Activated CD8-positive, alpha-beta T cell treated with anti-CD3 and anti-CD28 coated beads for 36 hours (primary cell): ENCODE measurements around the gene SOX18. TPM values are rescaled to one million over a fixed set of nuclear protein-coding genes. Genes with fewer than 3 reads are reported as not detected.

ENCODE experiments used
- ATAC-seq: fragments of 200-7000 bp; cut with Tn5 transposase; one replicate; pipeline ENCODE4 v1.10.0; 2021; ENCODE audit warnings: mild to moderate bottlenecking, moderate library complexity
- CTCF ChIA-PET: fragments of 350-600 bp; sonication (Branson Sonifier 250); formaldehyde crosslinking; loops from one replicate; lab custom pipeline; 2021; ENCODE audit warnings: antibody characterized with exemption; lab: Charles Lee
- POLR2A ChIA-PET: fragments of 350-600 bp; sonication (Branson Sonifier 250); formaldehyde crosslinking; loops from one replicate; lab custom pipeline; 2021; ENCODE audit warnings: antibody characterized with exemption; lab: Charles Lee
- DNase-seq: peaks from one replicate; pipeline ENCODE4 v3.0.0-alpha.2; 2020
- H3K27ac Mint-ChIP-seq: one replicate; pipeline ENCODE4 v1.8.0; 2021; ENCODE audit warnings: mild to moderate bottlenecking, mixed read lengths
- H3K27me3 Mint-ChIP-seq: one replicate; pipeline ENCODE4 v1.8.0; 2021; ENCODE audit warnings: mixed read lengths
- H3K36me3 Mint-ChIP-seq: one replicate; pipeline ENCODE4 v1.8.0; 2021; ENCODE audit warnings: low read depth, mixed read lengths
- H3K4me1 Mint-ChIP-seq: one replicate; pipeline ENCODE4 v1.8.0; 2021; ENCODE audit warnings: low read depth, mixed read lengths
- H3K4me3 Mint-ChIP-seq: one replicate; pipeline ENCODE4 v1.8.0; 2021; ENCODE audit warnings: mild to moderate bottlenecking, moderate library complexity, mixed read lengths
- H3K9me3 Mint-ChIP-seq: one replicate; pipeline ENCODE4 v1.8.0; 2021; ENCODE audit warnings: mixed read lengths
- intact Hi-C: fragments of 100-400 bp; cut with micrococcal nuclease; formaldehyde crosslinking; loops from one replicate; pipeline ENCODE4 v1.10.0; 2022
- total RNA-seq, 2 experiments: library from RNA; stranded (reverse); gene quantifications; one replicate each; pipeline ENCODE4 v1.2.3, GENCODE V29; 2021
- TF ChIP-seq, protein P1 (sequence below): fragments of 200-600 bp; IDR thresholded peaks from one replicate; pipeline ENCODE4 v1.8.0; 2022; ENCODE audit warnings: antibody characterized with exemption, mild to moderate bottlenecking

The SOX18 gene
- total RNA-seq, 2 experiments from 2014 or later: not detected

DNA sequence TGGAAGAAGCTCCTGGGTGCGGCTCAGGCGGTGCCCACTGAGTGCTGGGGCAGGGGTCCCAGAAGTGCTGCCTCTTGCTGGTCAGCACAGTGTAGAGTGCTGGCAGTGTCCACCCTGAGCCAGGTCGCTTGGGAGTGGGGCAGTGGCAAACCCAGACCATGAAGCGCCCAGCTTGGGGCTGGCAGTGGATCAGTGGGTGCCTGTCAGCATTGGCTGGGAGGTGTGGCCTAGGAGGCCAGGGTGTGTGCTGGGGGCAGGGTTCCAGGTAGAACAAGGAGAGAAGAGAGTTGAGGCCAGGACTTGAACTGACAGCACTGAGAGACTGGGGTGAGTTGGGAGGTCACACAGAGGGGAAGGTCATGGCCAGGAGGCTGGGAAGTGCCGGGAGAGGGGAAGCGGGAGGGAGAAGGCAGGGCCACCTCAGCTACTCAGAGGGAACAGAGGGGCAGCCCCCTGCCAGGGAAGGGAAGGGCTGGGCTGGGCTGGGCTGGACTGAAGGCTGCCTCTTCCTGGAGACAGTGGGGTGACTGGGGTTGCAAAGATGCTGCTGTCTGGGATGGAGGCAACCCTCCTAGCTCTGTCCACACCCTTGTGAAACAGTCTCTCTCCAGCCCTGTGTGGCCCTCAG lies 17.7 kb upstream of the SOX18 start:
- DNase-seq: no peak
- Mint-ChIP-seq H3K4me3 (no peak overlapping the region), H3K27me3 (no peaks in the 10 kb centered on the region), H3K36me3 (no peaks in the 10 kb centered on the region), H3K9me3 (no peaks in the 10 kb centered on the region), H3K4me1 (peaks cover 35% of the 10 kb centered on the region), H3K27ac (no peak overlapping the region)
- intact Hi-C loops: loop anchor here (10.0 kb wide), 1 partner anchor 92 kb away; the partner anchor contains the start of gene SAMD10
- ChIA-PET POLR2A (interaction anchor here (0.7 to 1.9 kb wide), 5 partner anchors 9 to 79 kb away, joined by 3 to 7 read pairs (median 4); partner anchors contain the start of genes OPRL1 and RGS19), CTCF (interaction anchor here (1.0 to 1.2 kb wide), 2 partner anchors 8 to 16 kb away, joined by 4 to 5 read pairs; no protein-coding TSS in a partner anchor)
- TF ChIP-seq, protein P1, sequence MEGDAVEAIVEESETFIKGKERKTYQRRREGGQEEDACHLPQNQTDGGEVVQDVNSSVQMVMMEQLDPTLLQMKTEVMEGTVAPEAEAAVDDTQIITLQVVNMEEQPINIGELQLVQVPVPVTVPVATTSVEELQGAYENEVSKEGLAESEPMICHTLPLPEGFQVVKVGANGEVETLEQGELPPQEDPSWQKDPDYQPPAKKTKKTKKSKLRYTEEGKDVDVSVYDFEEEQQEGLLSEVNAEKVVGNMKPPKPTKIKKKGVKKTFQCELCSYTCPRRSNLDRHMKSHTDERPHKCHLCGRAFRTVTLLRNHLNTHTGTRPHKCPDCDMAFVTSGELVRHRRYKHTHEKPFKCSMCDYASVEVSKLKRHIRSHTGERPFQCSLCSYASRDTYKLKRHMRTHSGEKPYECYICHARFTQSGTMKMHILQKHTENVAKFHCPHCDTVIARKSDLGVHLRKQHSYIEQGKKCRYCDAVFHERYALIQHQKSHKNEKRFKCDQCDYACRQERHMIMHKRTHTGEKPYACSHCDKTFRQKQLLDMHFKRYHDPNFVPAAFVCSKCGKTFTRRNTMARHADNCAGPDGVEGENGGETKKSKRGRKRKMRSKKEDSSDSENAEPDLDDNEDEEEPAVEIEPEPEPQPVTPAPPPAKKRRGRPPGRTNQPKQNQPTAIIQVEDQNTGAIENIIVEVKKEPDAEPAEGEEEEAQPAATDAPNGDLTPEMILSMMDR: no peak
- no peak for ATAC-seq

DNA sequence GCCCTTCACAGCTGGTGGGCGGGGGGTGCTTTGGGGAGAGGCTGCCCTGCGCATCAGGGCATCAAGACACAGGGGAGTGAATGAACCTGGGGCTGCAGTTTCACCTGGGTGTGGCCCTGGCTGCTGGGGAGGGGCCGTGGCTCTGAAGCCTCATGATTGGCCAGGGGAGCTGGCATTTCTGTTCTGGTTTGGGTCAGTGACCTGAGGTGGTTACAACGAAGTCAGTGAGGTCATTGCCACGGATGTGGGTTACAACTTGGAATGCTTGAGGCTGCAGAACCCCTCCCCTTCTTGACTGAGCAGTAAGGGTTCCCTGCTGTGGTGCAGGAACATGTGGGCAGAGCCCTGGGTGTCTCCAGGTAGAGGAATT lies 16.5 kb upstream of the SOX18 start:
- ATAC-seq (peak; percentile 77), DNase-seq (peak; percentile 89)
- Mint-ChIP-seq H3K27me3 (no peaks in the 10 kb centered on the region), H3K9me3 (no peaks in the 10 kb centered on the region), H3K27ac (peak overlapping the region; percentile 63), H3K4me3 (no peak overlapping the region), H3K4me1 (peaks cover 35% of the 10 kb centered on the region), H3K36me3 (no peaks in the 10 kb centered on the region)
- CTCF ChIA-PET: interaction anchor here (0.8 to 1.2 kb wide), 3 partner anchors 17 to 529 kb away, joined by 3 to 6 read pairs (median 5); partner anchors contain the start of gene PTK6
- TF ChIP-seq, protein P1: no peak
- POLR2A ChIA-PET: interaction anchor here (1.0 to 1.9 kb wide), 3 partner anchors 10 to 78 kb away, joined by 3 to 7 read pairs (median 5); no protein-coding TSS in a partner anchor
- intact Hi-C loops: loop anchor here (10.0 kb wide), 1 partner anchor 91 kb away; the partner anchor contains the start of gene SAMD10

- ATAC-seq (no peak), DNase-seq (peak; percentile 46)
- Mint-ChIP-seq H3K27me3 (no peaks in the 10 kb centered on the region), H3K4me1 (peaks cover 35% of the 10 kb centered on the region), H3K36me3 (no peaks in the 10 kb centered on the region), H3K4me3 (no peak overlapping the region), H3K27ac (peak overlapping the region; percentile 63), H3K9me3 (no peaks in the 10 kb centered on the region)
- ChIA-PET POLR2A (interaction anchor here (0.9 to 1.9 kb wide), 6 partner anchors 7 to 117 kb away, joined by 3 to 7 read pairs (median 4); no protein-coding TSS in a partner anchor), CTCF (interaction anchor here (0.8 to 1.2 kb wide), 3 partner anchors 19 to 528 kb away, joined by 3 to 6 read pairs (median 3); partner anchors contain the start of genes LKAAEAR1 and PTK6)
- intact Hi-C loops: loop anchor here (10.0 kb wide), 1 partner anchor 91 kb away; the partner anchor contains the start of gene SAMD10
- TF ChIP-seq, protein P1: no peak
Measured at GRCh38 chr20:64065062-64065973, 15.9 kb upstream of the SOX18 start.

DNA sequence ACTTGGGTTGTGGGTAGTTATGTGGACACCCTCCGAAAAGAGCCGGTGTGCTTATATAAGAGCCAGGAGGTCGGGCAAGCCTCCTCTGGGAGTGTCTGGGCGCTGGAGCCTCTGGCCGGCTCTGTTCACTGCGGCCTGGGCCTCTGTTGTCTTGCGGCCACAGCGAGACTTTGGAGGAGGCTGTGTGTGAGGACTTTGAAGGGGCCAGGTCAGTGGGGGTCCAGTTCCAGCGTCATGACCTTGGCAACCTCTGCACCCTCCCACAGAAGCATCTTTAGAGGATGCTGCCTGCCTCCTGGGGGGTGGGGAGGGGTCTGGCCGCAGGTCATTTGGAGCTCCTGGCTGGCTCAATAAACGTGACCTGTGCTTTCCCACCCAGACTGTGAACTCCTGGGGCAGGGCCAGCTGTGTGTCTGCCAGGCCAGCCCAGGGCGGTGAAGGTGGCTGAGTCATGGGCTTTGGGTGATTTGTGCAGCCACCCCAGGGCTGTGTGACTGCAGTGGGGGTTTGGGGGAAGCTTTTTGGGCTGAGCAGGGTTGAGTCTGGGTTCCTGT lies 14.8 kb upstream of the SOX18 start:
- Mint-ChIP-seq H3K9me3 (no peaks in the 10 kb centered on the region), H3K4me3 (peak overlapping the region; percentile 89), H3K4me1 (peaks cover 35% of the 10 kb centered on the region), H3K27ac (peak overlapping the region; percentile 76), H3K36me3 (no peaks in the 10 kb centered on the region), H3K27me3 (no peaks in the 10 kb centered on the region)
- POLR2A ChIA-PET: interaction anchor here (0.9 to 1.9 kb wide), 5 partner anchors 9 to 116 kb away, joined by 3 to 7 read pairs (median 4); no protein-coding TSS in a partner anchor
- CTCF ChIA-PET: interaction anchor here (1.0 kb wide), 1 partner anchor 20 kb away, joined by 3 read pairs; the partner anchor contains the start of gene LKAAEAR1
- TF ChIP-seq, protein P1: no peak
- ATAC-seq (no peak), DNase-seq (no peak)
- intact Hi-C loops: loop anchor here (10.0 kb wide), 1 partner anchor 89 kb away; the partner anchor contains the start of gene SAMD10
